ENCODE measurements around the gene BCL7A.

DNA sequence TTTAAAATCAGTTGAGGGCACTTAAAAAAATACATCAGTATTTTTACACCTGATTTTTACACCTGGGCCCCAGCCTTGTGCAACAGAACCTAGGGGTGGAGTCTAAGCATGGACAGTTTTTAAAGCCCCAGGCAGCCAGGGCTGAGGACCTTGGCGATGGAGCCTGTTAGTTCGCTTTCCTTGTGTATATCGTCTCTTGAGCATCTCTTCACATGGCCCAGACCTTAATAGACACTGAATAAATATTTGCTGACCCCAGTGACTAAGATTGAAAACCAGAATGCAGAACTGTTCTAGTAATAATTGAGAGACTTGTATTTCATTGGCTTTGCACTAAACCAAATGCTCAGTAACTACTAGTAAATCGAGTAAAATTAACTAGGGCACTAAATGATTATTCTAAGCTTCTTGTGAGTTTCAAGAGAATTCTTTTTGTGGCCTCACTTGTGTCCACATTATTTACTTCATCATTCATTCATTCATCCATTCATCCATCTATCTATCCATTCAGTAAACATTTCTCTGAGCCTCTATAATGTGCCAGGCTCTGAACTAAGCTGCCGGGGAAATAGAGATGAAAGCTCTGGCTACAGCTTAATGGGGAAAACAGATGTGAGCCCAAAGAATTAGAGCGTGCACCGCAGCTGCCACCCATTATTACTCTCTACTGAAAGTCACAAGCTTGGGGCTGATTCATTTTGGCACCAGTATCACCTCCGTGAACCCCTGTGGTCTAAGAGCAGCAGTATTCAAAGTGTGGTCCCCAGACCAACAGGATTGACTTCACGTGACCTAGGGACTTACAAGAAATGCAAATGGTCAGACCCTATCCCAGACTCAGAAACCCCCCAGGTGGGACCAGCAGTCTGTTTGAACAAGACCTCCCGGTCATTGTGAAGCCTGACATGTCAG lies 30.7 kb upstream of the BCL7A start:
- TF ChIP-seq, protein P1, sequence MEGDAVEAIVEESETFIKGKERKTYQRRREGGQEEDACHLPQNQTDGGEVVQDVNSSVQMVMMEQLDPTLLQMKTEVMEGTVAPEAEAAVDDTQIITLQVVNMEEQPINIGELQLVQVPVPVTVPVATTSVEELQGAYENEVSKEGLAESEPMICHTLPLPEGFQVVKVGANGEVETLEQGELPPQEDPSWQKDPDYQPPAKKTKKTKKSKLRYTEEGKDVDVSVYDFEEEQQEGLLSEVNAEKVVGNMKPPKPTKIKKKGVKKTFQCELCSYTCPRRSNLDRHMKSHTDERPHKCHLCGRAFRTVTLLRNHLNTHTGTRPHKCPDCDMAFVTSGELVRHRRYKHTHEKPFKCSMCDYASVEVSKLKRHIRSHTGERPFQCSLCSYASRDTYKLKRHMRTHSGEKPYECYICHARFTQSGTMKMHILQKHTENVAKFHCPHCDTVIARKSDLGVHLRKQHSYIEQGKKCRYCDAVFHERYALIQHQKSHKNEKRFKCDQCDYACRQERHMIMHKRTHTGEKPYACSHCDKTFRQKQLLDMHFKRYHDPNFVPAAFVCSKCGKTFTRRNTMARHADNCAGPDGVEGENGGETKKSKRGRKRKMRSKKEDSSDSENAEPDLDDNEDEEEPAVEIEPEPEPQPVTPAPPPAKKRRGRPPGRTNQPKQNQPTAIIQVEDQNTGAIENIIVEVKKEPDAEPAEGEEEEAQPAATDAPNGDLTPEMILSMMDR (IDR thresholded peaks at IDR 0.05) = no peak
- TF ChIP-seq POLR2AphosphoS5 (IDR thresholded peaks at IDR 0.05) (no peak), POLR2A (IDR thresholded peaks at IDR 0.05) (no peak)

Data from transverse colon (tissue), 4 donors.